ENCODE results near the gene MANEAL. TPM values are rescaled to one million over a fixed set of nuclear protein-coding genes. Genes with fewer than 3 reads are reported as not detected.

The MANEAL gene
- polyA plus RNA-seq, 1 experiment = 0.32 TPM

DNA sequence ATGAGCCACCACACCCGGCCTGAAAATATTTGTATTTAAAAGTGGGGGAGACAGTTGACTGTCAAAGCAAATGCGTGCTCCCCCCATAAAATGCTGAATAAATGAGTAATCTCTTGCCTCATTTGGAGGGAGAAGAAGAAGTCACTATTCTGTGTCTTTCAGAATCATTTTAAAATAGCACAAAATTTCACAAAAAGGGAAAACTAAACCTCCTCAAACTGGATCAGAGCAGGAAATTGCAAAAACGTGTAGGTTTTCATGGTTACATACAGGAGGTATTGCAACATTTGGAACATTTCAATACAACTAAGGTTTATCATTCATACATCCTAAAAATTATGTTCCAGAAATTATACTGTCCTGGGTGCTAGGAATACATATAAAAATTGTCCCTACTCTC is 52.1 kb downstream of the MANEAL start:
- H3K9me3 ChIP-seq (ENCODE audit: control insufficient read depth, insufficient read depth, low read length) = no peaks in the 10 kb centered on the region
- ChIA-PET CTCF (interaction anchor here (5.4 kb wide), 1 partner anchor 15 kb away, joined by 52 read pairs; the partner anchor contains the start of gene MTF1), POLR2A (no interaction called here)
- H3K27me3 ChIP-seq (ENCODE audit: control insufficient read depth, insufficient read depth, low read length) = no peaks in the 10 kb centered on the region
- TF ChIP-seq, protein P1, sequence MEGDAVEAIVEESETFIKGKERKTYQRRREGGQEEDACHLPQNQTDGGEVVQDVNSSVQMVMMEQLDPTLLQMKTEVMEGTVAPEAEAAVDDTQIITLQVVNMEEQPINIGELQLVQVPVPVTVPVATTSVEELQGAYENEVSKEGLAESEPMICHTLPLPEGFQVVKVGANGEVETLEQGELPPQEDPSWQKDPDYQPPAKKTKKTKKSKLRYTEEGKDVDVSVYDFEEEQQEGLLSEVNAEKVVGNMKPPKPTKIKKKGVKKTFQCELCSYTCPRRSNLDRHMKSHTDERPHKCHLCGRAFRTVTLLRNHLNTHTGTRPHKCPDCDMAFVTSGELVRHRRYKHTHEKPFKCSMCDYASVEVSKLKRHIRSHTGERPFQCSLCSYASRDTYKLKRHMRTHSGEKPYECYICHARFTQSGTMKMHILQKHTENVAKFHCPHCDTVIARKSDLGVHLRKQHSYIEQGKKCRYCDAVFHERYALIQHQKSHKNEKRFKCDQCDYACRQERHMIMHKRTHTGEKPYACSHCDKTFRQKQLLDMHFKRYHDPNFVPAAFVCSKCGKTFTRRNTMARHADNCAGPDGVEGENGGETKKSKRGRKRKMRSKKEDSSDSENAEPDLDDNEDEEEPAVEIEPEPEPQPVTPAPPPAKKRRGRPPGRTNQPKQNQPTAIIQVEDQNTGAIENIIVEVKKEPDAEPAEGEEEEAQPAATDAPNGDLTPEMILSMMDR (IDR thresholded peaks at IDR 0.05; ENCODE audit: low read depth, low read length) = no peak
- DNase-seq (ENCODE audit: low read depth, low spot score) = no peak
- no peak overlapping the region for H3K27ac ChIP-seq (ENCODE audit: low read depth, low read length)
- H3K4me3 ChIP-seq (ENCODE audit: low read depth, low read length) = no peak overlapping the region

DNA sequence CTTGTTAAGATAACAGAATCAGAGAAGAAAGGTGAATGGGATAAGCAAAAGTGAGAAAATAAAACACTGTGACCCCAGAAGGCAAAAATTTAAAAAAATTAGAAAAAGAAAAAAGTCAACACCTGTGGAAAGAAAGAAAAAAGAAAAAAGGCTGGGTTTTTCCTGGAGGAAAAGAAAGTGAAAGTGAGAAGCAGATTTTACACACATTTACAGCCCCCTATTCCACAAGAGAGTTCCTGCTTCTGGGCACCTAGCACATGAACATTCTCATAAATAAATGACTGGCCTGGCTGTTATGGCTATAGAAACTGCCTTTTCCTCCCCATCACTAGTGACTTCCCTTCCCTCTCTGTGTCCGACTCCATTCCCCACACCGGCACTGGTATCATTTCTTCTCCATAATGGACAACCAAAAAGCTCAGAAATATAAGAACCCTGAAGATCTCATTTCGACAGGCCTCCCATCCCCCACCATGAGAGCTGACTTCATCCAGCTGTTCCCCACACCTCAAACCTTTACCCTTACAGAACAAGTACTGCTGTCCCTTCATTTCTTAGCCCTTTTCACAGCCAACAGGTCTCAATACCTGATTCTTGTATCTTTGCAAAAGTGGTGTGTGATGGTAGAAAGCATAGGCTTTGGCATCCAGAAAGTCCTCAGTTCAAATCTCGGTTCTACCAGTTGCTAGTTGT is 53.1 kb downstream of the MANEAL start:
- Histone ChIP-seq H3K9me3 (ENCODE audit: control insufficient read depth, insufficient read depth, low read length) (no peaks in the 10 kb centered on the region), H3K27ac (ENCODE audit: low read depth, low read length) (no peak overlapping the region), H3K4me3 (ENCODE audit: low read depth, low read length) (no peak overlapping the region), H3K27me3 (ENCODE audit: control insufficient read depth, insufficient read depth, low read length) (no peaks in the 10 kb centered on the region)
- TF ChIP-seq, protein P1 (IDR thresholded peaks at IDR 0.05; ENCODE audit: low read depth, low read length) = no peak
- CTCF ChIA-PET = interaction anchor here (0.6 to 5.4 kb wide), 3 partner anchors 14 to 180 kb away, joined by 3 to 52 read pairs (median 3); partner anchors contain the start of gene MTF1
- POLR2A ChIA-PET = interaction anchor here (0.6 kb wide), 1 partner anchor 9 kb away, joined by 4 read pairs; no protein-coding TSS in a partner anchor
- DNase-seq (ENCODE audit: low read depth, low spot score) = no peak

DNA sequence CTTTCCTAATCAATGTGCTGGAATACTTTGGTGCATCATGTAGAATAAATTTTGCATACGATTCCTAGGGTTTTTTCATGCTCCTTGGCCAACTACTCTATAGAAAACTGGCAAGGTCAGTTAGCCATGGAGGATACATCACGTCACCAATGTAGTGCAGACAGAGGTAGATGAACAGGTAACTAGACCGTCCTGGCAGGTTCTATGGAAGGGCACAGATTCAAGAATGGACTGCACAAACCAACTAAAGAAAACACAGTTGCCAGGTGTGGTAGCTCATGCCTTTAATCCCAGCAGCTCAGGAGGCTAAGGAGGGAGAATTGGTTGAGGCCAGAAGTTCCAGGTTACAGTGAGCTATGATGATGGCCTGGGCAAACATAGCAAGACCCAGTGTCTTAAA is 55.8 kb downstream of the MANEAL start:
- CTCF ChIA-PET = interaction anchor here (1.0 to 3.7 kb wide), 2 partner anchors 10 to 13 kb away, joined by 3 to 64 read pairs; partner anchors contain the start of gene MTF1
- Histone ChIP-seq H3K9me3 (ENCODE audit: control insufficient read depth, insufficient read depth, low read length) (no peaks in the 10 kb centered on the region), H3K27me3 (ENCODE audit: control insufficient read depth, insufficient read depth, low read length) (no peaks in the 10 kb centered on the region)

GRCh38 chr1:37850352-37850955 is 56.8 kb downstream of the MANEAL start:
- ChIA-PET POLR2A (interaction anchor here (0.7 to 1.2 kb wide), 2 partner anchors 9 to 42 kb away, joined by 3 read pairs; partner anchors contain the start of genes C1orf122, MTF1 and YRDC), CTCF (interaction anchor here (0.5 to 3.7 kb wide), 7 partner anchors 9 to 336 kb away, joined by 3 to 64 read pairs (median 4); partner anchors contain the start of gene MTF1)
- DNase-seq (ENCODE audit: low read depth, low spot score) = no peak
- TF ChIP-seq, protein P1 (IDR thresholded peaks at IDR 0.05; ENCODE audit: low read depth, low read length) = no peak
- Histone ChIP-seq H3K9me3 (ENCODE audit: control insufficient read depth, insufficient read depth, low read length) (no peaks in the 10 kb centered on the region), H3K27ac (ENCODE audit: low read depth, low read length) (no peak overlapping the region), H3K4me3 (ENCODE audit: low read depth, low read length) (no peak overlapping the region), H3K27me3 (ENCODE audit: control insufficient read depth, insufficient read depth, low read length) (no peaks in the 10 kb centered on the region)

More for the DNA sequence above, 55.8 kb downstream of the MANEAL start:
- H3K27ac ChIP-seq (ENCODE audit: low read depth, low read length) = no peak overlapping the region
- H3K4me3 ChIP-seq (ENCODE audit: low read depth, low read length) = no peak overlapping the region
- POLR2A ChIA-PET = no interaction called here
- no peak for DNase-seq (ENCODE audit: low read depth, low spot score)
- TF ChIP-seq, protein P1 (IDR thresholded peaks at IDR 0.05; ENCODE audit: low read depth, low read length) = no peak

Other genes starting within 250 kb of the MANEAL start
- gene SNIP1, start 239.6 kb upstream of the MANEAL start, polyA plus RNA-seq (2011; rRNA removed) = 7.8 and 8.9 TPM in 2 replicates
- gene DNALI1, start 236.9 kb upstream of the MANEAL start, polyA plus RNA-seq (2011; rRNA removed) = 13.1 and 14.2 TPM in 2 replicates
- gene GNL2, start 197.9 kb upstream of the MANEAL start, polyA plus RNA-seq (2011; rRNA removed) = 52.5 and 64.7 TPM in 2 replicates
- 0.04 TPM in 1 of 2 replicates, not detected in the other for gene RSPO1, start 159.0 kb upstream of the MANEAL start, polyA plus RNA-seq (2011; rRNA removed)
- gene CDCA8, start 101.3 kb upstream of the MANEAL start, polyA plus RNA-seq (2011; rRNA removed) = 7.1 and 9.6 TPM in 2 replicates
- not detected in 2 replicates for gene EPHA10, start 28.7 kb upstream of the MANEAL start, polyA plus RNA-seq (2011; rRNA removed)
- 26.0 and 30.3 TPM in 2 replicates for gene C1orf122, start 13.9 kb downstream of the MANEAL start, polyA plus RNA-seq (2011; rRNA removed)
- gene YRDC, start 14.4 kb downstream of the MANEAL start, polyA plus RNA-seq (2011; rRNA removed) = 15.2 and 15.6 TPM in 2 replicates
- gene MTF1, start 65.7 kb downstream of the MANEAL start, polyA plus RNA-seq (2011; rRNA removed) = 6.8 and 8.6 TPM in 2 replicates
- gene INPP5B, start 153.2 kb downstream of the MANEAL start, polyA plus RNA-seq (2011; rRNA removed) = 20.1 and 21.9 TPM in 2 replicates
- gene SF3A3, start 196.2 kb downstream of the MANEAL start, polyA plus RNA-seq (2011; rRNA removed) = 60.0 and 76.1 TPM in 2 replicates
- 10.0 and 13.5 TPM in 2 replicates for gene FHL3, start 211.7 kb downstream of the MANEAL start, polyA plus RNA-seq (2011; rRNA removed)
- 32.9 and 43.8 TPM in 2 replicates for gene UTP11, start 218.9 kb downstream of the MANEAL start, polyA plus RNA-seq (2011; rRNA removed)

Data from AG04450 (cell line).